COLO668 (cell line): Measurements from ENCODE around the gene ARTN.

Source experiments
- DNase-seq: peaks from one replicate; lab custom pipeline; 2025; ENCODE audit not compliant: unreplicated experiment; lab: John Stamatoyannopoulos, UW

Gene ARTN

GRCh38 chr1:43983253-43983899, 49.8 kb downstream of the ARTN start:
- no peak for DNase-seq

- no peak for DNase-seq
Measured at GRCh38 chr1:43984855-43985254, 51.3 kb downstream of the ARTN start.

- DNase-seq = no peak
Measured at GRCh38 chr1:43985984-43986595, 52.5 kb downstream of the ARTN start.

GRCh38 chr1:43986712-43987111, 53.1 kb downstream of the ARTN start:
- no peak for DNase-seq
